K562 (cell line): ENCODE results near the gene PRSS1. TPM values are rescaled to one million over a fixed set of nuclear protein-coding genes. Genes with fewer than 3 reads are reported as not detected.
A peak's percentile ranks its signal among the peaks of the same experiment; 100 is the strongest.
"Not testable (repeated sequence)": the region's sequence is repeated elsewhere in the genome, so short reads cannot be mapped to it uniquely, and the experiment has no call there.

Experiments
- ATAC-seq: fragments of 200-7000 bp; cut with Tn5 transposase; 3 replicates; pipeline ENCODE4 v1.9.1; 2020; ENCODE audit warnings: moderate library complexity
- BruUV-seq: library from RNA; stranded (reverse); fragments of 400-500 nt; replicated peaks from 2 replicates; lab custom pipeline; 2021; lab: Mats Ljungman, UMichigan
- CTCF ChIA-PET: fragments of 300-600 bp; formaldehyde crosslinking; extraction: SDS; loops from one replicate; lab custom pipeline; 2021; ENCODE audit warnings: low intra/inter-chr PET ratio; lab: Yijun Ruan, JAX
- POLR2A ChIA-PET: fragments of 300-600, 350-650 bp; sonication (Branson Sonifier 250); formaldehyde crosslinking; extraction: SDS; loops from one replicate; lab custom pipeline; 2021; ENCODE audit warnings: antibody characterized with exemption, inconsistent platforms; lab: Yijun Ruan, JAX
- DNase-seq, 4 experiments: peaks; one replicate each; pipeline versions ENCODE4 v3.0.0 to v3.0.0-alpha.2; 2011 to 2018; ENCODE audit warnings: low spot score in 3 of 4, mixed read lengths in 3 of 4; ENCODE audit errors: extremely low read depth in 1 of 4
- FAIRE-seq: peaks from 2 replicates; lab custom pipeline; 2011; peaks lifted over from hg19 to GRCh38; lab: Jason Lieb, UNC
- H2AFZ ChIP-seq: 2 replicates; pipeline ENCODE4 v1.6.0; 2011; ENCODE audit warnings: low read depth, low read length, control low read depth, inconsistent platforms
- H3K27ac ChIP-seq: fragments of 200-600 bp; 3 replicates; pipeline ENCODE4 v1.8.0; 2011; ENCODE audit warnings: low read depth, mild to moderate bottlenecking, control low read depth, inconsistent platforms, low read length, moderate library complexity, mixed read lengths; ENCODE audit errors: extremely low read depth
- H3K27me3 ChIP-seq, 2 experiments: fragments of 300-600 bp in 1 of 2; 2 replicates in 1 of 2; 3 replicates in 1 of 2; pipeline versions ENCODE4 v1.6.0 to v1.8.0; 2011; ENCODE audit warnings: inconsistent platforms in 2 of 2, low read length in 2 of 2, mild to moderate bottlenecking in 1 of 2, mixed read lengths in 1 of 2, moderate library complexity in 1 of 2; ENCODE audit not compliant: control insufficient read depth in 2 of 2, insufficient read depth in 2 of 2
- H3K36me3 ChIP-seq: fragments of 300-600 bp; 3 replicates; pipeline ENCODE4 v1.8.0; 2011; ENCODE audit warnings: mild to moderate bottlenecking, low read length, inconsistent platforms; ENCODE audit not compliant: control insufficient read depth, insufficient read depth
- H3K4me1 ChIP-seq, 2 experiments: fragments of 200-600 bp in 1 of 2; replicated peaks in 1 of 2; 2 replicates in 1 of 2; 3 replicates in 1 of 2; pipeline versions ENCODE4 v1.5.1 to v1.8.0; 2011; ENCODE audit warnings: inconsistent platforms in 2 of 2, low read length in 2 of 2, mild to moderate bottlenecking in 1 of 2, mixed read lengths in 1 of 2, moderate library complexity in 1 of 2; ENCODE audit not compliant: control insufficient read depth in 2 of 2, insufficient read depth in 2 of 2
- H3K4me2 ChIP-seq: 2 replicates; pipeline ENCODE4 v1.6.1; 2011; ENCODE audit warnings: low read length, control low read depth, inconsistent platforms, mixed read lengths; ENCODE audit not compliant: insufficient read depth
- H3K4me3 ChIP-seq: fragments of 200-600 bp; sonication (generic), shearing (Covaris generic); 2 replicates; pipeline ENCODE4 v1.5.1; 2016; ENCODE audit warnings: control low read depth, inconsistent platforms
- H3K79me2 ChIP-seq: fragments of 200-600 bp; 3 replicates; pipeline ENCODE4 v1.8.0; 2011; ENCODE audit warnings: low read length, inconsistent platforms; ENCODE audit not compliant: control insufficient read depth, insufficient read depth
- H3K9ac ChIP-seq, 2 experiments: 2 replicates each; pipeline versions ENCODE4 v1.6.0 to v1.6.1; 2011; ENCODE audit warnings: low read depth in 2 of 2, low read length in 2 of 2, control low read depth in 1 of 2, inconsistent platforms in 1 of 2, mild to moderate bottlenecking in 1 of 2, mixed read lengths in 1 of 2; ENCODE audit not compliant: insufficient read depth in 1 of 2
- H3K9me1 ChIP-seq: one replicate; pipeline ENCODE4 v1.6.0; 2011; ENCODE audit warnings: inconsistent platforms, mild to moderate bottlenecking, low read length, moderate library complexity; ENCODE audit not compliant: control insufficient read depth, insufficient read depth
- H3K9me3 ChIP-seq: replicated peaks from 2 replicates; pipeline ENCODE4 v1.5.1; 2011; ENCODE audit warnings: low read depth, low read length, inconsistent platforms; ENCODE audit not compliant: control insufficient read depth, insufficient read depth
- H4K20me1 ChIP-seq: replicated peaks from 2 replicates; pipeline ENCODE4 v1.6.1; 2011; ENCODE audit warnings: low read length, inconsistent platforms, mixed read lengths; ENCODE audit not compliant: control insufficient read depth, insufficient read depth
- ELK3 ChIP-seq: fragments of 450-650 bp; formaldehyde crosslinking; IDR thresholded peaks from 2 replicates; pipeline ENCODE4 v1.4.0; 2020; ENCODE audit warnings: mild to moderate bottlenecking
- FOSL1 ChIP-seq: fragments of 200-800 bp; sonication (Bioruptor generic); conservative IDR thresholded peaks from 2 replicates; pipeline ENCODE4 v1.6.1; 2016; ENCODE audit warnings: missing genetic modification characterization, missing compliant biosample characterization
- MYNN ChIP-seq, 2 experiments: sonication (generic); formaldehyde crosslinking in 1 of 2; IDR thresholded peaks; 2 replicates each; pipeline versions ENCODE4 v1.5.0 to v1.6.1; 2016 to 2020; ENCODE audit warnings: antibody characterized with exemption in 1 of 2, missing genetic modification reagents in 1 of 2
- RAD21 ChIP-seq, 2 experiments: fragments of 250-450 bp in 1 of 2; fragments of 450-650 bp in 1 of 2; sonication (Bioruptor Pico) in 1 of 2; formaldehyde crosslinking in 1 of 2; IDR thresholded peaks in 1 of 2; conservative IDR thresholded peaks in 1 of 2; 2 replicates each; pipeline versions ENCODE4 v1.4.0 to v1.8.0; 2020 to 2022; ENCODE audit warnings: mild to moderate bottlenecking in 2 of 2, moderate library complexity in 1 of 2
- TEAD4 ChIP-seq, 2 experiments: sonication (generic) in 1 of 2; formaldehyde crosslinking in 1 of 2; IDR thresholded peaks; 2 replicates each; pipeline versions ENCODE4 v1.6.1 to v1.8.0; 2012 to 2022; ENCODE audit warnings: borderline replicate concordance in 1 of 2, inconsistent platforms in 1 of 2, low read length in 1 of 2, mild to moderate bottlenecking in 1 of 2, missing genetic modification reagents in 1 of 2
- in situ Hi-C: fragments of 300-500 bp; cut with MboI; formaldehyde crosslinking; loops from 4 replicates; pipeline ENCODE4 v1.15.0; 2018; ENCODE audit warnings: inconsistent platforms, mixed read lengths
- intact Hi-C: fragments of 100-400 bp; cut with micrococcal nuclease; formaldehyde crosslinking; loops from 2 replicates; pipeline ENCODE4 v1.14.2; 2022
- polyA plus RNA-seq, 8 experiments: library from polyadenylated mRNA; depleted of rRNA in 4 of 8; stranded (reverse) in 5 of 8; unstranded in 3 of 8; fragments of >200 nt; fragmentation: Nextera tagmentation in 2 of 8; fragmentation: Illumina TruSeq in 1 of 8; extraction: Ambion mirVana in 2 of 8; extraction: Trizol in 1 of 8; gene quantifications; 2 replicates each; pipeline versions ENCODE4 v1.2.1 to v1.2.3, GENCODE V29; 2011 to 2014; ENCODE audit warnings: inconsistent platforms in 1 of 8, missing spikeins in 1 of 8
- total RNA-seq, 7 experiments: library from RNA; depleted of rRNA in 6 of 7; stranded (reverse); fragments of >200 nt in 6 of 7; fragmentation: Illumina TruSeq in 2 of 7; extraction: Trizol in 2 of 7; gene quantifications; 2 replicates each; pipeline versions ENCODE4 v1.2.1 to v1.2.3, GENCODE V29; 2011 to 2021; ENCODE audit warnings: low replicate concordance in 1 of 7

Gene PRSS1
- total and polyA plus RNA-seq, 9 of the 15 experiments (the other 6 are each of a cell fraction or from before 2014, with no cell fraction given) = 0.07 to 6.6 (median 0.20) TPM; not detected in 6

- TF ChIP-seq TEAD4 (IDR thresholded peaks at IDR 0.05; ENCODE audit: low read length) = no peak
- TF ChIP-seq TEAD4 (CRISPR knock-in tag; IDR thresholded peaks at IDR 0.05; ENCODE audit: borderline replicate concordance) = no peak
- no peak for TF ChIP-seq MYNN (IDR thresholded peaks at IDR 0.05)
- no peak for TF ChIP-seq MYNN (CRISPR knock-in tag; IDR thresholded peaks at IDR 0.05)
- TF ChIP-seq ELK3 (CRISPR knock-in tag) = no peak
Measured at GRCh38 chr7:142703655-142704305, 45.5 kb upstream of the PRSS1 start (continued).

- H3K27ac ChIP-seq, H3K36me3 ChIP-seq, H3K4me3 ChIP-seq, H2AFZ ChIP-seq, intact Hi-C loops, H4K20me1 ChIP-seq, POLR2A ChIA-PET, H3K9me1 ChIP-seq, in situ Hi-C loops, DNase-seq, FAIRE-seq, H3K79me2 ChIP-seq, H3K27me3 ChIP-seq, CTCF ChIA-PET, BruUV-seq, H3K9ac ChIP-seq, ATAC-seq, H3K4me1 ChIP-seq, H3K4me2 ChIP-seq, H3K9me3 ChIP-seq: not testable (repeated sequence)
- TF ChIP-seq FOSL1 (tag) (0 out of 2 replicates have a peak, but pooled peaks have one; percentile 19), RAD21 (CRISPR knock-in tag; conservative IDR thresholded peaks at IDR 0.05 in 1 of 2, IDR thresholded peaks at IDR 0.05 in 1 of 2) (0 out of 4 replicates have a peak, but pooled peaks of 1 of the 2 experiments have one; percentile 6)
Measured at GRCh38 chr7:142708726-142709125, 40.5 kb upstream of the PRSS1 start.
